Endodermal cell (in vitro differentiated cells): ENCODE data around the gene BCL2L14. TPM values are rescaled to one million over a fixed set of nuclear protein-coding genes. Genes with fewer than 3 reads are reported as not detected.

Experiments used
- DNase-seq: peaks from one replicate; pipeline ENCODE4 v3.0.0-alpha.2; 2017
- H3K27ac ChIP-seq: 2 replicates; pipeline ENCODE4 v1.5.1; 2013; ENCODE audit warnings: mild to moderate bottlenecking, low read depth, low read length, moderate library complexity
- H3K27me3 ChIP-seq: 2 replicates; pipeline ENCODE4 v1.6.1; 2013; ENCODE audit warnings: mild to moderate bottlenecking, low read length, moderate library complexity; ENCODE audit not compliant: insufficient read depth, control insufficient read depth, poor library complexity, severe bottlenecking
- H3K36me3 ChIP-seq: 2 replicates; pipeline ENCODE4 v1.7.0; 2013; ENCODE audit warnings: mild to moderate bottlenecking, low read length, moderate library complexity; ENCODE audit not compliant: control insufficient read depth, insufficient read depth
- H3K4me1 ChIP-seq: one replicate; pipeline ENCODE4 v1.7.0; 2013; ENCODE audit warnings: low read length; ENCODE audit not compliant: control insufficient read depth, insufficient read depth
- H3K4me3 ChIP-seq: 2 replicates; pipeline ENCODE4 v1.5.1; 2013; ENCODE audit warnings: mild to moderate bottlenecking, low read length, moderate library complexity
- H3K9ac ChIP-seq: 2 replicates; pipeline ENCODE4 v1.6.1; 2013; ENCODE audit warnings: mild to moderate bottlenecking, low read length, moderate library complexity; ENCODE audit not compliant: poor library complexity, severe bottlenecking; ENCODE audit errors: extremely low read depth
- H3K9me3 ChIP-seq: 2 replicates; pipeline ENCODE4 v1.6.1; 2013; ENCODE audit warnings: mild to moderate bottlenecking, low read length, moderate library complexity; ENCODE audit not compliant: control insufficient read depth
- H3K27ac Mint-ChIP-seq: 2 replicates; pipeline ENCODE4 v1.8.0; 2020; ENCODE audit warnings: mixed read lengths
- H3K27me3 Mint-ChIP-seq: 2 replicates; pipeline ENCODE4 v1.8.0; 2021; ENCODE audit warnings: mild to moderate bottlenecking, mixed read lengths; ENCODE audit not compliant: insufficient read depth
- H3K36me3 Mint-ChIP-seq: 2 replicates; pipeline ENCODE4 v1.8.0; 2020; ENCODE audit warnings: low read depth, mixed read lengths
- H3K4me1 Mint-ChIP-seq: 2 replicates; pipeline ENCODE4 v1.8.0; 2020; ENCODE audit warnings: mixed read lengths
- H3K4me3 Mint-ChIP-seq: 2 replicates; pipeline ENCODE4 v1.8.0; 2020; ENCODE audit warnings: mild to moderate bottlenecking, moderate library complexity, mixed read lengths
- H3K9me3 Mint-ChIP-seq: 2 replicates; pipeline ENCODE4 v1.8.0; 2020; ENCODE audit warnings: mild to moderate bottlenecking, mixed read lengths
- WGBS, 2 experiments: methylation state at CpG; one replicate each; pipeline versions ENCODE4 v1.1.5 to v1.1.7; 2013; ENCODE audit warnings: missing lambda C conversion rate in 2 of 2, mixed read lengths in 1 of 2; ENCODE audit not compliant: insufficient coverage in 1 of 2, insufficient read length in 1 of 2; 5-methylcytosine and 5-hydroxymethylcytosine counted together
- total RNA-seq, 2 donors: library from RNA; stranded (reverse); fragmentation: NEBNext Ultra II Directional in 1 of 2; extraction: Animal tissue kit (Norgen Biotek cat#: 25700) in 1 of 2; gene quantifications; 2 replicates in 1 of 2; 3 replicates in 1 of 2; pipeline ENCODE4 v1.2.1, GENCODE V29; 2021
- TF ChIP-seq, protein P1 (sequence below): fragments of 200-600 bp; sonication (generic); conservative IDR thresholded peaks from 2 replicates; pipeline ENCODE4 v1.5.0; 2021; ENCODE audit warnings: antibody characterized with exemption, mild to moderate bottlenecking

BCL2L14 gene
- total RNA-seq, 2 donors from 2014 or later, result 4.4 to 10.5 TPM

- Histone ChIP-seq H3K27me3 (no peaks in the 10 kb centered on the region), H3K4me1 (peaks cover 17% of the 10 kb centered on the region), H3K9me3 (no peaks in the 10 kb centered on the region), H3K4me3 (no peak overlapping the region), H3K9ac (no peak overlapping the region), H3K27ac (no peak overlapping the region), H3K36me3 (no peaks in the 10 kb centered on the region)
- no peaks in the 10 kb centered on the region for H3K27me3 Mint-ChIP-seq
- 74 to 82% methylated on average over 14 to 21 of the region's 21 CpGs for WGBS, 2 experiments
- peak overlapping the region; percentile 91 for H3K27ac Mint-ChIP-seq
- H3K9me3 Mint-ChIP-seq, result no peaks in the 10 kb centered on the region
- peaks cover 5% of the 10 kb centered on the region for H3K36me3 Mint-ChIP-seq
- H3K4me1 Mint-ChIP-seq, result peaks cover 50% of the 10 kb centered on the region
- TF ChIP-seq, protein P1, sequence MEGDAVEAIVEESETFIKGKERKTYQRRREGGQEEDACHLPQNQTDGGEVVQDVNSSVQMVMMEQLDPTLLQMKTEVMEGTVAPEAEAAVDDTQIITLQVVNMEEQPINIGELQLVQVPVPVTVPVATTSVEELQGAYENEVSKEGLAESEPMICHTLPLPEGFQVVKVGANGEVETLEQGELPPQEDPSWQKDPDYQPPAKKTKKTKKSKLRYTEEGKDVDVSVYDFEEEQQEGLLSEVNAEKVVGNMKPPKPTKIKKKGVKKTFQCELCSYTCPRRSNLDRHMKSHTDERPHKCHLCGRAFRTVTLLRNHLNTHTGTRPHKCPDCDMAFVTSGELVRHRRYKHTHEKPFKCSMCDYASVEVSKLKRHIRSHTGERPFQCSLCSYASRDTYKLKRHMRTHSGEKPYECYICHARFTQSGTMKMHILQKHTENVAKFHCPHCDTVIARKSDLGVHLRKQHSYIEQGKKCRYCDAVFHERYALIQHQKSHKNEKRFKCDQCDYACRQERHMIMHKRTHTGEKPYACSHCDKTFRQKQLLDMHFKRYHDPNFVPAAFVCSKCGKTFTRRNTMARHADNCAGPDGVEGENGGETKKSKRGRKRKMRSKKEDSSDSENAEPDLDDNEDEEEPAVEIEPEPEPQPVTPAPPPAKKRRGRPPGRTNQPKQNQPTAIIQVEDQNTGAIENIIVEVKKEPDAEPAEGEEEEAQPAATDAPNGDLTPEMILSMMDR, result no peak
- peak overlapping the region; percentile 30 for H3K4me3 Mint-ChIP-seq
- peak; percentile 78 for DNase-seq
Measured at GRCh38 chr12:12072064-12072760, 1.5 kb downstream of the BCL2L14 start.

- DNase-seq, result peak; percentile 43
- WGBS, 2 experiments, result 92% methylated on average over 4 to 5 of the region's 5 CpGs
- Histone ChIP-seq H3K9me3 (no peaks in the 10 kb centered on the region), H3K4me3 (no peak overlapping the region), H3K4me1 (no peaks in the 10 kb centered on the region), H3K36me3 (no peaks in the 10 kb centered on the region), H3K27me3 (no peaks in the 10 kb centered on the region), H3K27ac (no peak overlapping the region), H3K9ac (no peak overlapping the region)
- H3K4me1 Mint-ChIP-seq, result peaks cover 12% of the 10 kb centered on the region
- TF ChIP-seq, protein P1, result no peak
- no peaks in the 10 kb centered on the region for H3K27me3 Mint-ChIP-seq
- peaks cover 5% of the 10 kb centered on the region for H3K36me3 Mint-ChIP-seq
- no peak overlapping the region for H3K4me3 Mint-ChIP-seq
- no peaks in the 10 kb centered on the region for H3K9me3 Mint-ChIP-seq
- H3K27ac Mint-ChIP-seq, result no peak overlapping the region
Measured at GRCh38 chr12:12079291-12079690, 8.6 kb downstream of the BCL2L14 start.

DNA sequence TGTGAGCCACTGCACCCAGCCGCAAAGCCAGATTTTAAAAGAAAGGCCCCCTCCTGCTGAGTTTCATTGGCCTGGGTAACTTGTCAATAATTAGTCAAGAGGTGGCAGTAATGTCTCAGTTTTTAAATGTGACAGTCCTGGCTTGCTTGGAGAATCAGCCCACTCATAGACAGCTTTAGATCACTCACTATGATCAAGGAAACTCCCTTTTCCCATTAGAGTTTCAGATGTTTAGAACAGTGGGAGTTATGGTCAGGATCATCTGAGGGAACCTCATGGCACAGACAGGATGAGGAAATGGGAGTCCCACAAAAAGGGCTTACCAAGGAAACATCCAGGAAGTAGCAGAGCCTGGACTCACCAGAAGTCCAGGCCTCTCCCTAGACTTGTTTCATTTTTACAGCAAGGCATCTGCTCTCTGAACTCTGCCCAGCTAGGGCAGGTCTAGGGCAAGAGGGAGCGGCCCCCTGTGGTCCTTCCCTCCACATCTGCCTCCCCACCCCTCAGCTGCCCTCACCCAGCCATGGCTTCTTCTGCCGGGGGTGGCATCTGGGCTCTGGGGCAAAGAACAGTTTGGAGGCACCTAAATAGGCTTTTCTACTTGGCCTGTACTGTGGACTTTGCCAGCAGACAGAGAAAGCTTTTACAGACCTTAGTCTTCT, 11.2 kb downstream of the BCL2L14 start:
- no peak overlapping the region for H3K4me3 ChIP-seq
- H3K4me1 ChIP-seq, result no peaks in the 10 kb centered on the region
- TF ChIP-seq, protein P1, result peak; percentile 62
- peak overlapping the region; percentile 40 for H3K27ac Mint-ChIP-seq
- H3K36me3 ChIP-seq, result no peaks in the 10 kb centered on the region
- H3K27me3 Mint-ChIP-seq, result no peaks in the 10 kb centered on the region
- H3K36me3 Mint-ChIP-seq, result peaks cover 14% of the 10 kb centered on the region
- peak; percentile 71 for DNase-seq
- no peak overlapping the region for H3K27ac ChIP-seq
- H3K4me3 Mint-ChIP-seq, result no peak overlapping the region
- H3K4me1 Mint-ChIP-seq, result peaks cover 21% of the 10 kb centered on the region
- no peaks in the 10 kb centered on the region for H3K9me3 Mint-ChIP-seq
- H3K27me3 ChIP-seq, result no peaks in the 10 kb centered on the region
- H3K9ac ChIP-seq, result no peak overlapping the region
- H3K9me3 ChIP-seq, result no peaks in the 10 kb centered on the region
- WGBS, 2 experiments, result 81 to 86% methylated on average over 2 to 3 of the region's 3 CpGs
